ENCODE data around the gene CERS3.

The CERS3 gene

DNA sequence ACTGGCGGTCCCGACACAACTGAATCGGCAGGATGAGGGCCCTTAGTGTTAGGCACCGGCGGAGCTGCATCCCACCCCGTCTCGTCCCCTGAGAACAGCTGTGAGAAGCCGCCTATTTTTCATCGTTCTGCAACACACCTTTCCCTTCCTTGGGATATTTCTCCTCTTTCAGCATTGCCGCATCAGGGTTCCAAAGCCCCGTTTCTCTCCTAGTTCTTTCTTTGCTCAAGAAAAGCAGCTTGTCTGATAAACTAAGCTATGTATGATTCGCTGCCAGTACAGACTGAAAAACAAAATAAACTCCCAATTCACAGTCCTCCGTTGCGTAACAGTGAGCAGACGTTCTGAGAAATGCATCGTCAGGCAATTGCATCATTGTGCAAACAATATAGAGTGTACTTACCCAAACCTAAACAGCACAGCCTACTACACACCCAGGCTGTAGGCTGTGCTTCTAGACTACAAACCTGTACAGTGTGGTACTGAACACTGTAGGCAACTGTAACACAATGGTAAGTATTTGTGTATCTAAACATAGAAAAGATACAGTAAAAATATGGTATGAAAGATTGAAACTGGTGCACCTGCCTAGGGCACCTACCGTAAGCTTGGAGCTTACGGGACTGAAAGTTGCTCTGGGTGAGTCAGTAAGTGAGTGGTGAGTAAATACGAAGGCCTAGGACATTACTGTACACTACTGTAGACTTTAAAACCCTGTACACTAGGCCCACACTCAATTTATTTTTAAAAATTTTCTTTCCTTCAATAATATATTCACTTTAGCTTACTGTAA is 178.1 kb downstream of the CERS3 start:
- no peak overlapping the region for H3K4me3 ChIP-seq (ENCODE audit: low read depth, low read length)
- TF ChIP-seq, protein P1, sequence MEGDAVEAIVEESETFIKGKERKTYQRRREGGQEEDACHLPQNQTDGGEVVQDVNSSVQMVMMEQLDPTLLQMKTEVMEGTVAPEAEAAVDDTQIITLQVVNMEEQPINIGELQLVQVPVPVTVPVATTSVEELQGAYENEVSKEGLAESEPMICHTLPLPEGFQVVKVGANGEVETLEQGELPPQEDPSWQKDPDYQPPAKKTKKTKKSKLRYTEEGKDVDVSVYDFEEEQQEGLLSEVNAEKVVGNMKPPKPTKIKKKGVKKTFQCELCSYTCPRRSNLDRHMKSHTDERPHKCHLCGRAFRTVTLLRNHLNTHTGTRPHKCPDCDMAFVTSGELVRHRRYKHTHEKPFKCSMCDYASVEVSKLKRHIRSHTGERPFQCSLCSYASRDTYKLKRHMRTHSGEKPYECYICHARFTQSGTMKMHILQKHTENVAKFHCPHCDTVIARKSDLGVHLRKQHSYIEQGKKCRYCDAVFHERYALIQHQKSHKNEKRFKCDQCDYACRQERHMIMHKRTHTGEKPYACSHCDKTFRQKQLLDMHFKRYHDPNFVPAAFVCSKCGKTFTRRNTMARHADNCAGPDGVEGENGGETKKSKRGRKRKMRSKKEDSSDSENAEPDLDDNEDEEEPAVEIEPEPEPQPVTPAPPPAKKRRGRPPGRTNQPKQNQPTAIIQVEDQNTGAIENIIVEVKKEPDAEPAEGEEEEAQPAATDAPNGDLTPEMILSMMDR (IDR thresholded peaks at IDR 0.05; ENCODE audit: borderline replicate concordance, insufficient read depth, low read depth, low read length), result no peak

Data from GM12875 (cell line).